HG03103 (cell line): Measurements from ENCODE around the gene PRDM9.
"Not testable (repeated sequence)": the region's sequence is repeated elsewhere in the genome, so short reads cannot be mapped to it uniquely, and the experiment has no call there.

Experiments
- ATAC-seq: cut with Tn5 transposase; IDR thresholded peaks from one replicate; pipeline ENCODE4 v1.9.1; 2021; ENCODE audit warnings: low read depth; ENCODE audit not compliant: unreplicated experiment

Gene PRDM9

GRCh38 chr5:23507278-23507685 lies at the start of gene PRDM9:
Gene PRDM9, plus strand, starts transcription at chr5:23507609. Its CDS starts 1,425 bp downstream, at chr5:23509034.
- ATAC-seq = no peak

GRCh38 chr5:23457780-23458179 lies 49.6 kb upstream of the PRDM9 start:
- ATAC-seq = no peak

GRCh38 chr5:23459214-23459613 lies 48.2 kb upstream of the PRDM9 start:
- no peak for ATAC-seq

- no peak for ATAC-seq
Observed at GRCh38 chr5:23461576-23461975, 45.8 kb upstream of the PRDM9 start.

GRCh38 chr5:23466401-23466912 lies 41.0 kb upstream of the PRDM9 start:
- ATAC-seq = no peak

GRCh38 chr5:23468658-23469057 lies 38.8 kb upstream of the PRDM9 start:
- ATAC-seq = no peak

- no peak for ATAC-seq
Observed at GRCh38 chr5:23473915-23474314, 33.5 kb upstream of the PRDM9 start.

GRCh38 chr5:23474315-23474714 lies 33.1 kb upstream of the PRDM9 start:
- ATAC-seq = no peak

GRCh38 chr5:23476580-23476979 lies 30.8 kb upstream of the PRDM9 start:
- ATAC-seq = no peak

- ATAC-seq = no peak
Observed at GRCh38 chr5:23482642-23483041, 24.8 kb upstream of the PRDM9 start.

GRCh38 chr5:23483090-23483489 lies 24.3 kb upstream of the PRDM9 start:
- ATAC-seq = no peak

GRCh38 chr5:23484096-23484495 lies 23.3 kb upstream of the PRDM9 start:
- ATAC-seq = no peak

- ATAC-seq = not testable (repeated sequence)
Observed at GRCh38 chr5:23486227-23486626, 21.2 kb upstream of the PRDM9 start.

- ATAC-seq = no peak
Observed at GRCh38 chr5:23490993-23491392, 16.4 kb upstream of the PRDM9 start.

GRCh38 chr5:23494558-23494957 lies 12.9 kb upstream of the PRDM9 start:
- ATAC-seq = no peak

- ATAC-seq = no peak
Observed at GRCh38 chr5:23496576-23496975, 10.8 kb upstream of the PRDM9 start.

- no peak for ATAC-seq
Observed at GRCh38 chr5:23506329-23507236, 826 bp upstream of the PRDM9 start.

- not testable (repeated sequence) for ATAC-seq
Observed at GRCh38 chr5:23510434-23510833, 3.0 kb downstream of the PRDM9 start.

GRCh38 chr5:23522553-23522952 lies 15.1 kb downstream of the PRDM9 start:
- no peak for ATAC-seq

- ATAC-seq = no peak
Observed at GRCh38 chr5:23523031-23523430, 15.6 kb downstream of the PRDM9 start.

GRCh38 chr5:23523998-23524397 lies 16.6 kb downstream of the PRDM9 start:
- ATAC-seq = no peak

GRCh38 chr5:23525751-23526150 lies 18.3 kb downstream of the PRDM9 start:
- no peak for ATAC-seq
